Neural cell (in vitro differentiated cells): Measurements from ENCODE around the gene ROBO1. TPM values are rescaled to one million over a fixed set of nuclear protein-coding genes. Genes with fewer than 3 reads are reported as not detected.

Experiments used
- H2AFZ ChIP-seq: fragments of 200-600, 300-800 bp; sonication (generic), shearing (Covaris generic); 2 replicates; pipeline ENCODE4 v1.6.0; 2014; ENCODE audit warnings: low read depth, mild to moderate bottlenecking, antibody characterized with exemption, low read length, moderate library complexity
- H3F3A ChIP-seq: fragments of 200-600 bp; shearing (Covaris generic); 2 replicates; pipeline ENCODE4 v1.6.1; 2016; ENCODE audit warnings: mild to moderate bottlenecking, moderate library complexity, mixed read lengths, antibody characterized with exemption, low read length; ENCODE audit not compliant: insufficient read depth, poor library complexity, severe bottlenecking
- H3K27ac ChIP-seq: fragments of 200-600, 300-800 bp; sonication (generic), shearing (Covaris generic); 2 replicates; pipeline ENCODE4 v1.5.1; 2014; ENCODE audit warnings: mild to moderate bottlenecking, low read length, moderate library complexity
- H3K27me3 ChIP-seq: fragments of 300-800, 200-600 bp; sonication (generic), shearing (Covaris generic); 2 replicates; pipeline ENCODE4 v1.6.0; 2014; ENCODE audit warnings: mild to moderate bottlenecking, low read depth, low read length, moderate library complexity; ENCODE audit not compliant: insufficient read depth
- H3K36me3 ChIP-seq: fragments of 300-800, 200-600 bp; sonication (generic), shearing (Covaris generic); 2 replicates; pipeline ENCODE4 v1.5.1; 2014; ENCODE audit warnings: mild to moderate bottlenecking, antibody characterized with exemption, low read length, moderate library complexity; ENCODE audit not compliant: insufficient read depth
- H3K4me2 ChIP-seq: fragments of 300-800, 200-600 bp; sonication (generic), shearing (Covaris generic); 2 replicates; pipeline ENCODE4 v1.6.0; 2014; ENCODE audit warnings: mild to moderate bottlenecking, low read length
- H3K4me3 ChIP-seq: fragments of 300-800, 200-600 bp; sonication (generic), shearing (Covaris generic); 2 replicates; pipeline ENCODE4 v1.5.1; 2014; ENCODE audit warnings: mild to moderate bottlenecking, low read length, moderate library complexity
- H3K79me2 ChIP-seq: fragments of 200-600 bp; shearing (Covaris generic); replicated peaks from 2 replicates; pipeline ENCODE4 v1.6.0; 2014; ENCODE audit warnings: mild to moderate bottlenecking, low read length, moderate library complexity; ENCODE audit not compliant: insufficient read depth
- H3K9ac ChIP-seq: fragments of 300-800, 200-600 bp; sonication (generic), shearing (Covaris generic); 2 replicates; pipeline ENCODE4 v1.6.1; 2016; ENCODE audit warnings: mild to moderate bottlenecking, low read length, mixed read lengths
- H3K9me2 ChIP-seq: fragments of 200-600 bp; shearing (Covaris generic); 2 replicates; pipeline ENCODE4 v1.6.1; 2016; ENCODE audit warnings: mild to moderate bottlenecking, low read length, mixed read lengths; ENCODE audit not compliant: insufficient read depth
- H3K9me3 ChIP-seq: fragments of 200-600, 300-800 bp; sonication (generic), shearing (Covaris generic); 2 replicates; pipeline ENCODE4 v1.6.1; 2016; ENCODE audit warnings: mild to moderate bottlenecking, mixed run types, low read length, moderate library complexity, mixed read lengths
- H4K20me1 ChIP-seq: fragments of 200-600 bp; shearing (Covaris generic); 2 replicates; pipeline ENCODE4 v1.6.1; 2016; ENCODE audit warnings: mild to moderate bottlenecking, mixed run types; ENCODE audit not compliant: insufficient read depth
- CTCF ChIP-seq: fragments of 450-650 bp; IDR thresholded peaks from 2 replicates; pipeline ENCODE4 v1.5.1; 2014; ENCODE audit warnings: antibody characterized with exemption, mild to moderate bottlenecking, moderate library complexity; ENCODE audit not compliant: poor library complexity, severe bottlenecking
- EP300 ChIP-seq: fragments of 450-650 bp; conservative IDR thresholded peaks from 2 replicates; pipeline ENCODE4 v1.6.1; 2014; ENCODE audit warnings: antibody characterized with exemption, mild to moderate bottlenecking, moderate library complexity; ENCODE audit not compliant: poor library complexity, severe bottlenecking
- EZH2 ChIP-seq: fragments of 200-600, 300-800 bp; shearing (Covaris generic), sonication (generic); IDR thresholded peaks from 2 replicates; pipeline ENCODE4 v1.6.1; 2014; ENCODE audit warnings: antibody characterized with exemption, low read length, borderline replicate concordance, mild to moderate bottlenecking; ENCODE audit not compliant: insufficient read depth, poor library complexity, severe bottlenecking
- MXI1 ChIP-seq: fragments of 450-650 bp; conservative IDR thresholded peaks from 2 replicates; pipeline ENCODE4 v1.6.1; 2014; ENCODE audit warnings: antibody characterized with exemption, mild to moderate bottlenecking; ENCODE audit not compliant: poor library complexity, severe bottlenecking
- POLR2AphosphoS5 ChIP-seq: IDR thresholded peaks from 2 replicates; pipeline ENCODE4 v1.6.1; 2012
- RAD21 ChIP-seq: fragments of 450-650 bp; conservative IDR thresholded peaks from 2 replicates; pipeline ENCODE4 v1.6.1; 2014; ENCODE audit warnings: antibody characterized with exemption, mild to moderate bottlenecking, moderate library complexity
- REST ChIP-seq: IDR thresholded peaks from 2 replicates; pipeline ENCODE4 v1.6.1; 2012; ENCODE audit warnings: borderline replicate concordance
- SMC3 ChIP-seq: fragments of 450-650 bp; conservative IDR thresholded peaks from 2 replicates; pipeline ENCODE4 v1.6.1; 2014; ENCODE audit warnings: antibody characterized with exemption, mild to moderate bottlenecking, moderate library complexity; ENCODE audit not compliant: poor library complexity
- TAF1 ChIP-seq: IDR thresholded peaks from 2 replicates; pipeline ENCODE4 v1.6.1; 2012; ENCODE audit warnings: low read depth
- polyA plus RNA-seq: library from polyadenylated mRNA; depleted of rRNA; stranded (reverse); fragments of >200 nt; gene quantifications from 2 replicates; pipeline ENCODE4 v1.2.3, GENCODE V29; 2014

ROBO1 gene
- polyA plus RNA-seq, 1 donor from 2014 or later, result 183 TPM

- no peaks in the 10 kb centered on the region for H3K36me3 ChIP-seq
- H2AFZ ChIP-seq, result no peak overlapping the region
- H3F3A ChIP-seq, result no peaks in the 10 kb centered on the region
- no peak overlapping the region for H3K27ac ChIP-seq
- no peaks in the 10 kb centered on the region for H3K79me2 ChIP-seq
- no peaks in the 10 kb centered on the region for H3K9me2 ChIP-seq
- no peak overlapping the region for H3K9ac ChIP-seq
- TF ChIP-seq EZH2 (no peak), POLR2AphosphoS5 (no peak), MXI1 (no peak), REST (no peak), SMC3 (no peak), TAF1 (no peak), RAD21 (no peak), EP300 (no peak)
- no peaks in the 10 kb centered on the region for H3K27me3 ChIP-seq
- H3K4me2 ChIP-seq, result no peak overlapping the region
- no peaks in the 10 kb centered on the region for H3K9me3 ChIP-seq
- no peak overlapping the region for H3K4me3 ChIP-seq
- no peaks in the 10 kb centered on the region for H4K20me1 ChIP-seq
These were observed 605.1 kb downstream of the ROBO1 start for GRCh38 chr3:79162653-79163052.

GRCh38 chr3:79161941-79162340 lies 605.9 kb downstream of the ROBO1 start:
- no peak overlapping the region for H2AFZ ChIP-seq
- no peaks in the 10 kb centered on the region for H3F3A ChIP-seq
- H3K36me3 ChIP-seq, result no peaks in the 10 kb centered on the region
- no peaks in the 10 kb centered on the region for H3K27me3 ChIP-seq
- H3K9me2 ChIP-seq, result no peaks in the 10 kb centered on the region
- H3K79me2 ChIP-seq, result no peaks in the 10 kb centered on the region
- H4K20me1 ChIP-seq, result no peaks in the 10 kb centered on the region
- no peak overlapping the region for H3K4me3 ChIP-seq
- TF ChIP-seq EP300, result no peak
- no peak for TF ChIP-seq CTCF
- no peak for TF ChIP-seq POLR2AphosphoS5
- TF ChIP-seq MXI1, result no peak
- no peak for TF ChIP-seq EZH2
- TF ChIP-seq REST, result no peak
- TF ChIP-seq SMC3, result no peak
- no peak for TF ChIP-seq TAF1
- no peak for TF ChIP-seq RAD21
- no peak overlapping the region for H3K9ac ChIP-seq
- no peak overlapping the region for H3K27ac ChIP-seq
- H3K4me2 ChIP-seq, result no peak overlapping the region
- H3K9me3 ChIP-seq, result no peaks in the 10 kb centered on the region
